ENCODE data around the gene MPI. TPM values are rescaled to one million over a fixed set of nuclear protein-coding genes. Genes with fewer than 3 reads are reported as not detected.

The MPI gene
- 10 to 100 TPM; 74.3 to 77.4 TPM for total RNA-seq
- 10 to 100 TPM; 80.5 to 85.6 (median 85.3) TPM for polyA plus RNA-seq
- 53.1 to 83.2 (median 75.1) reads per million in 6 experiments for total RNA-seq

GRCh38 chr15:74889883-74890664 is at the start of gene MPI:
Gene MPI (plus strand): TSS chr15:74890042. CDS start chr15:74890074, 32 bp downstream.
- ATAC-seq, result peak; percentile 95 to 97

GRCh38 chr15:74840851-74841775 is 48.7 kb upstream of the MPI start:
- no peaks in the 10 kb centered on the region for H3K27me3 Mint-ChIP-seq
- H3K36me3 Mint-ChIP-seq, result peaks cover 0 to 20% (median 0%) of the 10 kb centered on the region in 3 donors
- POLR2A ChIA-PET, result interaction anchor here (0.6 to 7.6 kb wide), 7 partner anchors 10 to 181 kb away, joined by 3 to 68 read pairs (median 5); partner anchors contain the start of genes COX5A, FAM219B and SCAMP2
- ATAC-seq (no peak), DNase-seq (no peak)
- peak overlapping the region in 8 of 10 donors; percentile 13 to 74 (median 63) for H3K27ac Mint-ChIP-seq
- H3K9me3 Mint-ChIP-seq, result no peaks in the 10 kb centered on the region
- peaks cover 28 to 56% (median 49%) of the 10 kb centered on the region in 4 donors for H3K4me1 Mint-ChIP-seq
- H3K4me3 Mint-ChIP-seq, result peak overlapping the region; percentile 34 to 93 (median 88)

More at GRCh38 chr15:74889883-74890664, at the start of gene MPI:
- peak within 1 kb of the TSS; percentile 82 to 96 (median 89) for H3K4me3 Mint-ChIP-seq
- H3K4me1 Mint-ChIP-seq, result peaks cover 17 to 54% (median 54%) of the 10 kb centered on the region in 4 donors
- H3K9me3 Mint-ChIP-seq, result no peaks in the 10 kb centered on the region
- peak; percentile 74 to 91 (median 80) for DNase-seq
- H3K27me3 Mint-ChIP-seq, result no peaks in the 10 kb centered on the region
- peak within 1 kb of the TSS; percentile 87 to 97 (median 92) for H3K27ac Mint-ChIP-seq
- POLR2A ChIA-PET, result interaction anchor here (0.8 to 2.6 kb wide), 14 partner anchors 9 to 113 kb away, joined by 3 to 16 read pairs (median 6); partner anchors contain the start of genes CSK and FAM219B
- H3K36me3 Mint-ChIP-seq, result peaks cover 2 to 8% (median 6%) of the 10 kb centered on the region in 3 donors

- POLR2A ChIA-PET, result interaction anchor here (0.9 to 7.6 kb wide), 9 partner anchors 11 to 210 kb away, joined by 3 to 68 read pairs (median 5); partner anchors contain the start of genes COX5A, FAM219B and SCAMP2
- H3K4me1 Mint-ChIP-seq, result peaks cover 30 to 56% (median 52%) of the 10 kb centered on the region in 4 donors
These were observed 47.9 kb upstream of the MPI start for GRCh38 chr15:74841891-74842373.

GRCh38 chr15:74842581-74843444 is 47.0 kb upstream of the MPI start, which contains the start of gene ULK3:
Gene ULK3 (minus strand): TSS chr15:74843156. CDS start chr15:74843105, 51 bp downstream.
- peaks cover 0 to 22% (median 4%) of the 10 kb centered on the region in 3 donors for H3K36me3 Mint-ChIP-seq
- no peaks in the 10 kb centered on the region for H3K27me3 Mint-ChIP-seq

More at GRCh38 chr15:74841891-74842373, 47.9 kb upstream of the MPI start:
- Mint-ChIP-seq H3K27me3 (no peaks in the 10 kb centered on the region), H3K36me3 (peaks cover 0 to 18% (median 2%) of the 10 kb centered on the region in 3 donors), H3K9me3 (no peaks in the 10 kb centered on the region), H3K4me3 (peak overlapping the region; percentile 41 to 93 (median 88)), H3K27ac (peak overlapping the region in 7 of 10 donors; percentile 61 to 98 (median 86))
- ATAC-seq (no peak), DNase-seq (no peak)

GRCh38 chr15:74843445-74843828 is 46.4 kb upstream of the MPI start:
- H3K27ac Mint-ChIP-seq, result peak overlapping the region; percentile 84 to 98 (median 96)
- H3K27me3 Mint-ChIP-seq, result no peaks in the 10 kb centered on the region
- POLR2A ChIA-PET, result interaction anchor here (0.9 to 7.6 kb wide), 15 partner anchors 10 to 95 kb away, joined by 3 to 68 read pairs (median 5); partner anchors contain the start of genes COX5A, CSK, FAM219B and SCAMP2
- DNase-seq (no peak), ATAC-seq (no peak)
- no peaks in the 10 kb centered on the region for H3K9me3 Mint-ChIP-seq
- H3K36me3 Mint-ChIP-seq, result peaks cover 0 to 28% (median 5%) of the 10 kb centered on the region in 3 donors
- H3K4me1 Mint-ChIP-seq, result peaks cover 30 to 56% (median 53%) of the 10 kb centered on the region in 4 donors
- H3K4me3 Mint-ChIP-seq, result peak overlapping the region; percentile 74 to 92 (median 86)

More at GRCh38 chr15:74842581-74843444, 47.0 kb upstream of the MPI start, which contains the start of gene ULK3:
- DNase-seq (peak; percentile 88 to 95 (median 92)), ATAC-seq (peak; percentile 87 to 89)
- POLR2A ChIA-PET, result interaction anchor here (0.6 to 7.6 kb wide), 17 partner anchors 10 to 211 kb away, joined by 3 to 68 read pairs (median 5); partner anchors contain the start of genes COX5A, CSK, FAM219B and SCAMP2
- peak within 1 kb of the TSS; percentile 84 to 98 (median 96) for H3K27ac Mint-ChIP-seq
- peaks cover 30 to 56% (median 53%) of the 10 kb centered on the region in 4 donors for H3K4me1 Mint-ChIP-seq
- no peaks in the 10 kb centered on the region for H3K9me3 Mint-ChIP-seq
- H3K4me3 Mint-ChIP-seq, result peak within 1 kb of the TSS; percentile 85 to 93 (median 88)

- peaks cover 0 to 29% (median 5%) of the 10 kb centered on the region in 3 donors for H3K36me3 Mint-ChIP-seq
- POLR2A ChIA-PET, result interaction anchor here (0.9 to 7.6 kb wide), 18 partner anchors 9 to 94 kb away, joined by 3 to 68 read pairs (median 5); partner anchors contain the start of genes COX5A, CSK, FAM219B and SCAMP2
- no peaks in the 10 kb centered on the region for H3K9me3 Mint-ChIP-seq
- peak overlapping the region in 9 of 10 donors; percentile 74 to 92 (median 86) for H3K4me3 Mint-ChIP-seq
- peaks cover 30 to 56% (median 53%) of the 10 kb centered on the region in 4 donors for H3K4me1 Mint-ChIP-seq
- H3K27me3 Mint-ChIP-seq, result no peaks in the 10 kb centered on the region
- ATAC-seq, result no peak
- peak overlapping the region in 9 of 10 donors; percentile 84 to 98 (median 96) for H3K27ac Mint-ChIP-seq
- DNase-seq, result no peak
These were observed 45.9 kb upstream of the MPI start for GRCh38 chr15:74843891-74844299.

- peaks cover 29 to 56% (median 51%) of the 10 kb centered on the region in 4 donors for H3K4me1 Mint-ChIP-seq
- no peaks in the 10 kb centered on the region for H3K9me3 Mint-ChIP-seq
- DNase-seq (peak in 1 of 10 donors; percentile 15), ATAC-seq (peak in 1 of 2 donors; percentile 3)
- no peaks in the 10 kb centered on the region for H3K27me3 Mint-ChIP-seq
- peak overlapping the region; percentile 61 to 92 (median 82) for H3K4me3 Mint-ChIP-seq
- POLR2A ChIA-PET, result interaction anchor here (0.5 to 7.6 kb wide), 21 partner anchors 9 to 527 kb away, joined by 3 to 68 read pairs (median 5); partner anchors contain the start of genes COX5A, CSK, FAM219B and MPI
- peak overlapping the region; percentile 90 to 98 (median 94) for H3K27ac Mint-ChIP-seq
- H3K36me3 Mint-ChIP-seq, result peaks cover 0 to 28% (median 5%) of the 10 kb centered on the region in 3 donors
These were observed 45.3 kb upstream of the MPI start for GRCh38 chr15:74844319-74845207.

- Mint-ChIP-seq H3K4me1 (peaks cover 29 to 56% (median 51%) of the 10 kb centered on the region in 4 donors), H3K27ac (peak overlapping the region; percentile 90 to 98 (median 94)), H3K36me3 (peaks cover 0 to 33% (median 6%) of the 10 kb centered on the region in 3 donors), H3K4me3 (peak overlapping the region; percentile 61 to 92 (median 82)), H3K9me3 (no peaks in the 10 kb centered on the region), H3K27me3 (no peaks in the 10 kb centered on the region)
- POLR2A ChIA-PET, result interaction anchor here (0.9 to 7.6 kb wide), 17 partner anchors 11 to 74 kb away, joined by 3 to 68 read pairs (median 7); partner anchors contain the start of genes CSK, FAM219B, MPI and SCAMP2
- DNase-seq, result peak; percentile 15 to 72 (median 46)
- peak; percentile 43 to 48 for ATAC-seq
These were observed 44.7 kb upstream of the MPI start for GRCh38 chr15:74845208-74845568.

- peaks cover 28 to 55% (median 50%) of the 10 kb centered on the region in 4 donors for H3K4me1 Mint-ChIP-seq
- POLR2A ChIA-PET, result interaction anchor here (1.1 to 7.6 kb wide), 8 partner anchors 14 to 65 kb away, joined by 3 to 68 read pairs (median 8); partner anchors contain the start of genes CSK, FAM219B and SCAMP2
These were observed 44.3 kb upstream of the MPI start for GRCh38 chr15:74845581-74845980.

More at GRCh38 chr15:74845581-74845980, 44.3 kb upstream of the MPI start:
- DNase-seq (peak in 2 of 10 donors; percentile 28 to 31), ATAC-seq (peak in 1 of 2 donors; percentile 17)
- Mint-ChIP-seq H3K36me3 (peaks cover 0 to 37% (median 6%) of the 10 kb centered on the region in 3 donors), H3K4me3 (peak overlapping the region; percentile 61 to 92 (median 82)), H3K9me3 (no peaks in the 10 kb centered on the region), H3K27me3 (no peaks in the 10 kb centered on the region), H3K27ac (peak overlapping the region; percentile 90 to 98 (median 94))
